ENCODE data around the gene SBF2.

DNA sequence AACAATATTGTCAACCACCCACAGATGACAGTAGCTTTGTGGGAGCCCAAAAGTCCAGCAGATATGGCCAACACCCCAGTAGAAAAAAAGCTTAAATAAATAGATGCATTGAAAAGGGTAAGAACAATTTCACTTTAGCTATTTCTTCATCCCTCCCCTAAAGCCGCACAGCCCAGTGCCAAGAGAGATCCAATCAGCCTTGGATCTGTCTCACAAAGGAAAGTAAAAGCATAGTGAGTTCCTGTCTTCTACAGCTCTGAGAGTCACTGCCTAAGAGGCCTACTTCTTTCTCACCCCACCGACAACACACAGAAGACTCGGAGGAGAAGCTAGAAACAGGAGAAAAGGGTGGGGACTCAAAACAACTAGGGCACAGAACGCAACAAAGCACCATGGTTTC lies 196.4 kb downstream of the SBF2 start:
- TF ChIP-seq POLR2A (IDR thresholded peaks at IDR 0.05; ENCODE audit: low read depth), result no peak
- TF ChIP-seq, protein P1, sequence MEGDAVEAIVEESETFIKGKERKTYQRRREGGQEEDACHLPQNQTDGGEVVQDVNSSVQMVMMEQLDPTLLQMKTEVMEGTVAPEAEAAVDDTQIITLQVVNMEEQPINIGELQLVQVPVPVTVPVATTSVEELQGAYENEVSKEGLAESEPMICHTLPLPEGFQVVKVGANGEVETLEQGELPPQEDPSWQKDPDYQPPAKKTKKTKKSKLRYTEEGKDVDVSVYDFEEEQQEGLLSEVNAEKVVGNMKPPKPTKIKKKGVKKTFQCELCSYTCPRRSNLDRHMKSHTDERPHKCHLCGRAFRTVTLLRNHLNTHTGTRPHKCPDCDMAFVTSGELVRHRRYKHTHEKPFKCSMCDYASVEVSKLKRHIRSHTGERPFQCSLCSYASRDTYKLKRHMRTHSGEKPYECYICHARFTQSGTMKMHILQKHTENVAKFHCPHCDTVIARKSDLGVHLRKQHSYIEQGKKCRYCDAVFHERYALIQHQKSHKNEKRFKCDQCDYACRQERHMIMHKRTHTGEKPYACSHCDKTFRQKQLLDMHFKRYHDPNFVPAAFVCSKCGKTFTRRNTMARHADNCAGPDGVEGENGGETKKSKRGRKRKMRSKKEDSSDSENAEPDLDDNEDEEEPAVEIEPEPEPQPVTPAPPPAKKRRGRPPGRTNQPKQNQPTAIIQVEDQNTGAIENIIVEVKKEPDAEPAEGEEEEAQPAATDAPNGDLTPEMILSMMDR (IDR thresholded peaks at IDR 0.05), result no peak
